GM19395 (cell line): Measurements from ENCODE around the gene GYG1.
"Not testable (repeated sequence)": the region's sequence is repeated elsewhere in the genome, so short reads cannot be mapped to it uniquely, and the experiment has no call there.

Experiments used
- ATAC-seq: cut with Tn5 transposase; IDR thresholded peaks from one replicate; pipeline ENCODE4 v1.9.1; 2021; ENCODE audit warnings: mild to moderate bottlenecking, moderate library complexity; ENCODE audit not compliant: unreplicated experiment

The GYG1 gene

DNA sequence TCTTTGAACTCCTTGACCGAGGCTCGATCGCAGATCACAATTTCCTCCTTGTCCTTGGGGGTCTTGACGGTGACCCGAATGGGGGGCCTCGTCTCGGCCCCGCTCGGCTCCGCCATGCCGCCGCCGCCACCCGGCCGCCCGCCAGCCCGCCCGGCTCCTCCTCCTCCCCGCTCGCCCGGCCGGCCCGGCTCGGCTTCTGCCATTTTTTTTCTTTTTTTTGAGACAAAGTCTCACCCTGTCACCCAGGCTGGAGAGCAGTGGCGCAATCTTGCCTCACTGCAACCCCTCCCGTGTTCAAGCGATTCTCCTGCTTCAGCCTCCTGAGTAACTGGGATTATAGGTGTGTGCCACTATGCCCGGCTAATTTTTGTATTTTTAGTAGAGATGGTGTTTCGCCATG is 3.8 kb upstream of the GYG1 start:
- not testable (repeated sequence) for ATAC-seq

DNA sequence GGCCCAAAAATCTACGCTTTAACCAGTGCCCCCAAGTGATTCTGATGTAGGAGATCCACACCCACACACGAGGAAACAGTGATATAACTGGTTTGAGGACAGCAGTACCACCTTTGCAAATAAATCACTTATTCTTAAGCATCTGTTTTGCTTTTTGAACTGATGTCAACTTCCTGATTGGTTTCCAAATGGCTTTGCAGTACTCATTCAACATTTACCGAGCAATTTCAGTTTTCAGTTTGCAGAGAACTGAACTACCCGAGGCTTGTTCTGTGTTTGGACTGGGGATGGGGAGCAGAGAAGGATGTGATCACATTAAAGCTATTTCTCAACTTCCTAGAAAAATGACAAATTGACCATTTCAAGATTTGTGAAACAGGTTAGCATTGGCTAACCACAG is 1.1 kb upstream of the GYG1 start:
- peak; percentile 54 for ATAC-seq

- ATAC-seq = peak; percentile 28
Observed at GRCh38 chr3:148992027-148992634, 791 bp downstream of the GYG1 start.

DNA sequence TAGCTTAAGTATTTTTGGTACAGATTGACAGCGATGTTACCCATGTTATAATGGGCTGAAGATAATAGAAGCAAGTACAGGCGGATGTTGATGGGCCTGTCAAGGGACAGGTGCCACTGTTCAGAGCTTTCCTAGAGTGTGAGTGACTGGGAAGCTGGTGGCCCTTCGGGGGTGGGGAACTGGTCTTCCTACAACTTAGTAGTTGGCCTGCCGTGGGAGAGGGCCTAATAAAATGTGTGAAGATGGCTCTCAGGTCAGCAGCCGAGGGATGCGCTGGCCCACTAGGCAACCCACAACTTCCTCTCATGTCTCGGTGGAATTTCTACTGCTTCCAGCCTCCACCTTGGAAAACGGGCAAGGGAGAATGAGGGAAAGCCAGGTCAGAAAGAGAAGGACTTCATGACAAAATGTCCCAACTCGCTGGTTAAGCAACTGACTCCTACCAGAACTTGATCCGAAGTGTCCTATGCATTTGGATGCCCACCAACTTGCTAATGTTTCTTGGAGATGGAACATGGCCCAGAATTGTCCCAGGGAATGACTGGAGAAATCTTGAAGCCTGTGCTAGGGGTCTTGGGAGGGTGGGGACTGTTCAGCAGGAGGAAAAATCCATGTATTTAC is 1.4 kb downstream of the GYG1 start:
- no peak for ATAC-seq

DNA sequence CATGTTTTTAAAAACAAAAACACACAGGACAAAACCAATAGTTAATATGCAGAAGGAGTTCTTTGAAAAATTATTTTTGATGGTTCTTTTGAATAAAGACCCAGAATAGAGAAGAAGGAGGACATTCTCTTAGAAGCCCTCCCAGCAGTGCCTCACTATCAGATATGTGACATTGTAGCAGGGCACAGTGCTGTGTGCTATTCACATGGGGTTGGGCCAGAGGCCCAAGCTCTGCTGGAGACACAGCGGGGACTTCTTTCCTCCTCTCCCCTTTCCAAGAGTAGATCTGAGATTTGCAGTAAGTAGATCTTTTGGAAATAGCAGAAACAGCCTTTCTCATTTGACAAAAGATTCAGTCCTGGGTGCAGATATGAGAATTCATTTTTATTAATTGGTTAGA is 6.3 kb downstream of the GYG1 start:
- ATAC-seq = no peak

- no peak for ATAC-seq
Observed at GRCh38 chr3:148998297-148998696, 7.0 kb downstream of the GYG1 start.

- peak; percentile 49 for ATAC-seq
Observed at GRCh38 chr3:148998715-148999423, 7.5 kb downstream of the GYG1 start.

DNA sequence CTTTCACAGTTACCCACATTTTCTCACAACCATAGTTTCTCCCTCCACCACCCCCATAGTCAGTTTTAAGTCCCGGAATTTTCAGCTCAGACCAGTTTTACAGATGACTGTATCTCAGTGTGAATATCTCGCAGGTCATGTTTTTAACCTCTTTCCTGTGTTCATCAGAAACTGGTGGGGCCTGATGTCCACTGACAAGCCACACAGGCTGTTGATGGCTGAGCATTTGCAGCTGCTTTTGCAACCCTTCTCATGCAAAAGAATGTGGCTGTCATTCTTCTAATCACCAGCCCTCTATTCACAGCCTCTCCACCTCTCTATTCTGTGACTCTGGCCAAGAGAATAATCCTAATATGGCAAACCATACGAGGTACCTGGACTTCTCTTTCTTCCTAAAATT is 8.5 kb downstream of the GYG1 start:
- ATAC-seq = peak; percentile 57

DNA sequence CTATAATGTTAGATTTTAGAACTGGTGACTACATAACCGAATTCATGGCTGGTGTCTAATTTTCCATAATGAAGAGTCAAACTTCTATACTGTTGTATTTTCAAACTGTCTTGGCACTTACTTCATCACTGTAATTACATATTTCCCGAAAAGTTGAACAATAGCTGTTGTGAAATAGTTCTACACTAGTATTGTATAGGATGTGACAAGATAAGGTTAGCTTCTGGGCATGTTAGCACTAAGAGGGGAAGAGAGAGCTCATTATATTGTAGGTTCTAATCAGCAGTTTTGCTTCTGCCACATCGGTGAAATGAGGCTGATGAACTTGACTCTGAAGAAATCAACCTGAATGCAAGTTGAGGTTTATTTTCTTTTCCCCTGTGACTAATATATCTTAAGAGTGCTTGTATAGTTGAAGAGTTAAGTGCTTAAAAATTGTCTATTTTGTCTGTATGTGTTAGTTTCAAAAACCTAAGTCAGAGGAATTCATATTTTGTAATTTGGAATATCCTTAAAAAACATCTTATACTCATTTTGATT is 8.9 kb downstream of the GYG1 start:
- ATAC-seq = no peak

- no peak for ATAC-seq
Observed at GRCh38 chr3:149001727-149002126, 10.4 kb downstream of the GYG1 start.

DNA sequence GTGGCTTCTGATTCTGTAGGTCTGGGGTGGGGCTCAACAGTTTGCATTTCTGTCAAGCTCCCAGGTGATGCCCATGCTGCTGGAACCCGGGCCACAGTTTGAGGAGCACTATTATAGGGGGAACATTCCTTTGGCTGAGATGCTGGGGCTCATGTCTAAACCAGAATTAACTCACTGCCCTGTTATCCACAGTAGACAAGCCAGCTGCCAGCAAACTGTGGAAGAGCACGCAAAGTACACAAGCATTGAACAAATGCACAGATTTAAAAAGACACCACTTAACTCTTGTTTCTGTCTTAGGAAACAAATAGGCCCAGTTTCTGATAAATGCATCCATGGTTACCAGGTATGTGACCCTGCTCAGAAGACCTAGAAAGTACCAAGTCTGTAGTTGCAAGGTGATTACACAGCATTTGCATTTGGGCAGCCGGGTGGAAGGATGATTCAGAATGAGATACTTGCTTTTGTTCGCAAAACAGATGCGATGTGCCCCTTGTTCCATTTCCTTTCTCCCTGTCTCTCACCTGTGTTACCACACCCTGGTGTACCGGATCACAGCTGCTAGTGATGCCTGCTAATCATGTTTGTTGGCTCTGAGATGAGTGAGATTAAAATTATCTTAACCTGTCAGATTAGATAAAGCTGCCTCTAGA is 12.4 kb downstream of the GYG1 start:
- peak; percentile 80 for ATAC-seq

DNA sequence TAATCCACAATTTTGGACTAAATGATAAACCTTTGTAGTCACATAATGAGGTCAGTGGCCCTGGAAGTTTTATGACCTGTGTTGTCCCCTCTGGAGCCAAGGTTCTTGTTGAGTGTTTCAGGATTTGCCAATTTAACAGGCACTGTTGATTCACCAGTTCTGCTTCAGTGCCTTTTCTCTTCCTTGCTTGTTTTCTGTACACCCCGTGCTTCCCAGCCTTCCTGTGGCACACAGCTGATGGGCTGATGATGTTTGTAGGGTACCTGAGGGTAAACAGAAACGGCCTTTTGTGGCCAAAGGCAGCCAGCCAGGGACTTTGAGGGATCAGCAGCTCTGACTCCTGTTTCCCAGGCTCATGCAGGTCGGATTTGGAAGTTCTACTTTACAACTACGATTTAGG is 13.3 kb downstream of the GYG1 start:
- no peak for ATAC-seq

- no peak for ATAC-seq
Observed at GRCh38 chr3:149005416-149005815, 14.1 kb downstream of the GYG1 start.

DNA sequence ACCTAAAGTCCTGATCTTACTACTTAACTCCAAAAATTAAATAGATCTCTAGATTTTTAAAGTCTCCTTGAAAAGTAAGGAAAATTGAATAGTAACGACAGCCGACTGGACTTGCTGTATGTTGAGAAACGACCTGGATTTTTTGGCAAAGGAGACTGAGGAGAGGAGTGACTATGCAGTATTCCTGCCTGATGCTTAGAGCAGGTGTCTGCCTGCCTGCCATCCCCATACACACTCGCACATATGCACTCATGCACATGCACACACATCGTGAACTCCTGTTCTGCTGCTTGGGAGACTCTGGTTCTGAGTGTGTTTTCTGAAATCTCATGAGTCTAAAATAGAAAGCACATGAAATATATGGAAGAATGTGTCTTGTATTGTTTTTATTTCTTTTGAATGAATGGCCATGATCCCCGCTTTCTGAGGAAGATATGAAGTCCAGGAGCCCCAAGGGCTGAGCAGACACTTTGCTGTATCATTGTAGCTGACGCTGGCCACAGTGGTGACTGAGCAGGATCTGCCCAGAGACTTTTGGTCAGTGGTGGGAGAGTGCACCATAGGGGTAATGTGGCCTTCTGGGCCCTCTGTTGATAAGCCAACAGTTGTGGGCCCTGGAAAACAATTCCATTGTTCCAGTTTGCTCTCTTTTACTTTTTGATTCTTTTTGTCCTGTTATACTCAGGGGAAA is 16.4 kb downstream of the GYG1 start:
- no peak for ATAC-seq

- ATAC-seq = peak; percentile 88
Observed at GRCh38 chr3:149009732-149010131, 18.4 kb downstream of the GYG1 start.

DNA sequence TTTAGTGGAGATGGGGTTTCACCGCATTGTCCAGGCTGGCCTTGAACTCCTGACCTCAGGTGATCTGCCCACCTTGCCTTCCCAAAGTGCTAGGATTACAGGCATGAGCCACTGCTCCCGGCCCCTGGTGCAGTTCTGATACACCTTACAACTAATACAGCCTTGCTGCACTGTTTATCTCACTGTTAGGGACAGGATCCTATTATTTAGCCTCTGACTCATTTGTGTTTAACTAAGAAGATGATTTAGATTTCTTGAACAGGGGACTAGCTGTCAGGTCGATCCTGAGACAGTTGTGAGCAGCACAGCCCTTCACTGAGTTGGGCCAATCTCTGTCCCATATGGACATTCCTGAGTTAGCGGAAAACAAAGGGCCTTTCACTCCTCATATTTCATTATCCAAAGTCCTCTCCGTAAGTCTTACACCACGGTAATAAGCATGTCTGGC is 19.2 kb downstream of the GYG1 start:
- ATAC-seq = no peak

DNA sequence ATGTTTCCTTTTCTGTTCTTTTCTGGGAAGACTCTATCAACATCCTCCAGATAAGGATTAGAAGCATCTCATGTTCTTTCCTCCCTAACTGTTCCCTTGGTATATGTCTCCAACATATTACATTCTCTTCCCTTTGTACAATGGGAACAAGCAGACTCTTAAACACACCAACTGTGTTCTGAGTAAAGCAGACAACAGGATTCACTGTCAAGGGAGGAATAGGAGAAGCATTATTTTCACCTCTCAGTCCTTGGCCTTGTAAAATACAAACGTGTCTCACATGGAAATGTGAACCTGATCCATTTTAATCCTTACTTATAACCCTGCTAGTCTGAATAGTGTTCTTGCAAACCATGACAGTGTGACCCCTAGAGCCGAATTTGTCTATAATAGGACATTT is 19.6 kb downstream of the GYG1 start:
- ATAC-seq = no peak

DNA sequence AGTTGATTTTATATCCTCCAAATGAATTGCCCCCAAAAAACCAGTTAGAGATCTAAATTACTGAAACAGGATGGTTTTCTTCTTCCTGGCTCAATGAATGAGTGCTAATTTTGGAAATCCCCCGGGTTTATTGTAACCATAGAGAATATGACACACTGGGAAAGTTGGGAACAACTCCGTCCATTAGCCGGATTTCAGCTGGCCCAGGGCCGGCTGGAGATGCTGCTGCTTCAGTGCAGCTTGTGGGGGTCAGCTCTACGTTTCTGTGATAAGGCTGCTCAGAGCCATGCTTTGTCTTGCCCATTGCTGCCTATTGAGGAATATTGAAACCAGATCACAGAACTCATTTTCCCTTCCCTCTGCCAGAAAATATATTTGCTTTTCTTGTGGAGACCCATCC is 20.3 kb downstream of the GYG1 start:
- no peak for ATAC-seq

DNA sequence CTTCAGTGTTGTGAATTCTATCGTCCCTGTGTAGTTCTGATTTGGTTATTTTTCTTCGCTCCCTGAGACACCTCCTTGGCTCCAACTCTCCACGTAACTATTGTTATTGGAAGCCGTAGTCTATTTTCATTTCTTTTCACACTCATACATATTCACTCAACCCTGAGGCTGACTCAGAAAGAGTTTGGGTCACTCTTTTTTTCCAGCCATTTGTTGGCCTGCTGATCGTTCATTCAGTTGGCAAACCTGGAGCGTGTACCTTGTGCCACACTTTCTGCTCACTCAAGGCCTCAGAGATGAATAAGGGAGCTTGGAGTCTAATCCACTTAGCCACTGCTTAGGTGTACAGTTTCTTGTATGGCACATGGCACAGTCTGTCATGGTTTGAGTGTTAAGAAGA is 22.4 kb downstream of the GYG1 start:
- no peak for ATAC-seq

DNA sequence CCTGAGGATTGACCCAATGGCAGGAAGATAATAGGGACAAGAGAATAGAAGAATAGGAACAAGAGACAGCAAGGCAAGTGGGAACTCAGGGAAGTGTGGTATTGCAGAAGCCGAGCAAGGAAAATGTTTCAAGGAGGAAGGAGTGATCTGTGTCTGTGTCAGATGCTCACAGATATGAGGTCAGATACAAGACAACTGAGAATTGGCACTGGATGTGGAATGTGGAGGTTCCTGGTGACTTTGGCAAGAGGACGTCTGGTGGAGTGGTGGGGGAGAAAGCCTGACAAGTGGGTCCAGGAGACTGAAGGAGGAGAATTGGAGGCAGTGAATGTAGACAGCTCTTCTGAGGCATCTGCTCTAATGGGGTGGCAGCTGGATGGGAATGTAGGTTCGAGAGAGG is 24.1 kb downstream of the GYG1 start:
- no peak for ATAC-seq

DNA sequence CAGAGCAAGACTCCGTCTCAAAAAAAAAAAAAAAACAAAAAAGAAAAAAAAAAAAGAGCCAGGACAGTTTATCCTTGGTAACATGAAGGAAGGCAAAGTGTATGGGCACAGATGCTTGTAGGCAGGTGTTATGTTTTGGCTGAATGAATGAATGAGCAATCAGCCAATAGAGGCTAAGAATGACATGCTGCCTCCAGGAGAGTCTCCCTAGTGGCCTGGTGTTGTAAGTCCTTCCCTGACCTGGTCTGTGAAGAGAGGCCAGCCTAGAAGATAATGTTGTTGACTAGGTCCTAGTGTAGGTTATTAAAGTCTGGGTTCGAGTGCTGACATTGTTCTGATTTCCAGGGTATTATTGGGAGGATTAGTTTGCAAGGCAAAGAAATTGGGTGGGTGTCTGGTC is 24.9 kb downstream of the GYG1 start:
- ATAC-seq = no peak
